Neural progenitor cell (in vitro differentiated cells): ENCODE measurements around the gene PLEKHN1. TPM values are rescaled to one million over a fixed set of nuclear protein-coding genes. Genes with fewer than 3 reads are reported as not detected.

Experiments used
- DNase-seq: peaks from one replicate; pipeline ENCODE4 v3.0.0-alpha.2; 2016; ENCODE audit warnings: low spot score
- H2AFZ ChIP-seq: fragments of 200-600 bp; sonication (generic); replicated peaks from 2 replicates; pipeline ENCODE4 v1.6.1; 2016; ENCODE audit warnings: antibody characterized with exemption
- H3F3A ChIP-seq: fragments of 200-600 bp; sonication (generic); 2 replicates; pipeline ENCODE4 v1.6.1; 2016; ENCODE audit warnings: antibody characterized with exemption, low read depth
- H3K27ac ChIP-seq: fragments of 200-600 bp; sonication (generic); 2 replicates; pipeline ENCODE4 v1.5.1; 2016; ENCODE audit warnings: mild to moderate bottlenecking
- H3K27me3 ChIP-seq: fragments of 200-600 bp; sonication (generic); 2 replicates; pipeline ENCODE4 v1.6.1; 2016; ENCODE audit warnings: mild to moderate bottlenecking, moderate library complexity
- H3K36me3 ChIP-seq: fragments of 200-600 bp; sonication (generic); 2 replicates; pipeline ENCODE4 v1.5.1; 2016
- H3K4me1 ChIP-seq: fragments of 200-600 bp; sonication (generic); 2 replicates; pipeline ENCODE4 v1.6.1; 2016; ENCODE audit warnings: mixed run types
- H3K4me2 ChIP-seq: fragments of 200-600 bp; sonication (generic); 2 replicates; pipeline ENCODE4 v1.6.1; 2016
- H3K4me3 ChIP-seq: fragments of 200-600 bp; sonication (generic); 2 replicates; pipeline ENCODE4 v1.5.1; 2016
- H3K79me2 ChIP-seq: fragments of 200-600 bp; sonication (generic); 2 replicates; pipeline ENCODE4 v1.6.1; 2016; ENCODE audit warnings: low read depth
- H3K9ac ChIP-seq: fragments of 200-600 bp; sonication (generic); 2 replicates; pipeline ENCODE4 v1.6.1; 2016
- H3K9me3 ChIP-seq: fragments of 200-600 bp; sonication (generic); 2 replicates; pipeline ENCODE4 v1.5.1; 2016; ENCODE audit warnings: low read depth
- H4K20me1 ChIP-seq: fragments of 200-600 bp; sonication (generic); 2 replicates; pipeline ENCODE4 v1.6.1; 2016; ENCODE audit warnings: low read depth
- H3K27ac Mint-ChIP-seq: 3 replicates; pipeline ENCODE4 v1.8.0; 2021; ENCODE audit warnings: mixed read lengths
- H3K27me3 Mint-ChIP-seq: 2 replicates; pipeline ENCODE4 v1.8.0; 2022; ENCODE audit warnings: low read depth, mild to moderate bottlenecking, inconsistent platforms, moderate library complexity, mixed read lengths; ENCODE audit not compliant: insufficient read depth
- H3K36me3 Mint-ChIP-seq: 3 replicates; pipeline ENCODE4 v1.8.0; 2021; ENCODE audit warnings: mixed read lengths
- H3K4me1 Mint-ChIP-seq: 3 replicates; pipeline ENCODE4 v1.8.0; 2021; ENCODE audit warnings: mixed read lengths
- H3K4me3 Mint-ChIP-seq: 3 replicates; pipeline ENCODE4 v1.8.0; 2021; ENCODE audit warnings: mild to moderate bottlenecking, moderate library complexity, mixed read lengths
- H3K9me3 Mint-ChIP-seq: 3 replicates; pipeline ENCODE4 v1.8.0; 2020; ENCODE audit warnings: mixed read lengths
- EZH2 ChIP-seq: fragments of 200-600 bp; sonication (generic); IDR thresholded peaks from 2 replicates; pipeline ENCODE4 v1.6.1; 2017; ENCODE audit warnings: antibody characterized with exemption, mild to moderate bottlenecking, moderate library complexity
- EZH2phosphoT487 ChIP-seq: fragments of 200-600 bp; sonication (generic); IDR thresholded peaks from 2 replicates; pipeline ENCODE4 v1.6.1; 2017; ENCODE audit warnings: antibody characterized with exemption
- total RNA-seq: library from RNA; depleted of rRNA; stranded (reverse); fragments of >200 nt; gene quantifications from 2 replicates; pipeline ENCODE4 v1.2.3, GENCODE V29; 2015; ENCODE audit warnings: low replicate concordance
- TF ChIP-seq, protein P1 (sequence below): fragments of 200-600 bp; sonication (generic); IDR thresholded peaks from 2 replicates; pipeline ENCODE4 v1.5.1; 2017; ENCODE audit warnings: antibody characterized with exemption, mild to moderate bottlenecking

The PLEKHN1 gene
- total RNA-seq, 1 donor from 2014 or later: not detected

DNA sequence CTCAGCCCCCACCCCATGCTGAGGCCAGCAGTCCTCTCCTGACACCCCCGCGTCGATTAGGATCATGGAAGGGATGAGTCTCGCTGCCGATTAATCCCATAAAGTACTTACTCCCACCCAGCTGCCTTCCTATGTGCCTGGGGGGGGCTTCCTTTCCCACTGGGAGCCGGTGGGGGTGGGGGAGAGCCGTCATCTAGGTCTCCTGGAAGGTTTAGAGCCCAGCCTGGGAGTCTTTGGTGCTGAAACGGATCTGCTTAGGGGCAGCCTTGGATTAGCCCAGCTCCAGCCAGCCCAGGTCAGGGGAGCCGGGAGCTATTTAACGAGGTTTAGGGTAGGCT is 32.7 kb upstream of the PLEKHN1 start:
- TF ChIP-seq EZH2 (no peak), EZH2phosphoT487 (no peak)
- TF ChIP-seq, protein P1, sequence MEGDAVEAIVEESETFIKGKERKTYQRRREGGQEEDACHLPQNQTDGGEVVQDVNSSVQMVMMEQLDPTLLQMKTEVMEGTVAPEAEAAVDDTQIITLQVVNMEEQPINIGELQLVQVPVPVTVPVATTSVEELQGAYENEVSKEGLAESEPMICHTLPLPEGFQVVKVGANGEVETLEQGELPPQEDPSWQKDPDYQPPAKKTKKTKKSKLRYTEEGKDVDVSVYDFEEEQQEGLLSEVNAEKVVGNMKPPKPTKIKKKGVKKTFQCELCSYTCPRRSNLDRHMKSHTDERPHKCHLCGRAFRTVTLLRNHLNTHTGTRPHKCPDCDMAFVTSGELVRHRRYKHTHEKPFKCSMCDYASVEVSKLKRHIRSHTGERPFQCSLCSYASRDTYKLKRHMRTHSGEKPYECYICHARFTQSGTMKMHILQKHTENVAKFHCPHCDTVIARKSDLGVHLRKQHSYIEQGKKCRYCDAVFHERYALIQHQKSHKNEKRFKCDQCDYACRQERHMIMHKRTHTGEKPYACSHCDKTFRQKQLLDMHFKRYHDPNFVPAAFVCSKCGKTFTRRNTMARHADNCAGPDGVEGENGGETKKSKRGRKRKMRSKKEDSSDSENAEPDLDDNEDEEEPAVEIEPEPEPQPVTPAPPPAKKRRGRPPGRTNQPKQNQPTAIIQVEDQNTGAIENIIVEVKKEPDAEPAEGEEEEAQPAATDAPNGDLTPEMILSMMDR: no peak
- Mint-ChIP-seq H3K4me3 (no peak overlapping the region), H3K4me1 (peaks cover 29% of the 10 kb centered on the region), H3K27ac (no peak overlapping the region), H3K9me3 (peaks cover 2% of the 10 kb centered on the region), H3K27me3 (peaks cover 42% of the 10 kb centered on the region), H3K36me3 (no peaks in the 10 kb centered on the region)
- H3K4me2 ChIP-seq: no peak overlapping the region
- no peak overlapping the region for H2AFZ ChIP-seq
- peaks cover 9% of the 10 kb centered on the region for H3F3A ChIP-seq
- peaks cover 12% of the 10 kb centered on the region for H3K4me1 ChIP-seq
- DNase-seq: peak; percentile 49
- no peak overlapping the region for H3K4me3 ChIP-seq
- no peaks in the 10 kb centered on the region for H3K9me3 ChIP-seq
- H3K79me2 ChIP-seq: no peaks in the 10 kb centered on the region
- H4K20me1 ChIP-seq: peaks cover 60% of the 10 kb centered on the region
- no peak overlapping the region for H3K27ac ChIP-seq
- no peaks in the 10 kb centered on the region for H3K36me3 ChIP-seq
- H3K27me3 ChIP-seq: peaks cover 93% of the 10 kb centered on the region
- no peak overlapping the region for H3K9ac ChIP-seq

GRCh38 chr1:934991-935750 is 31.1 kb upstream of the PLEKHN1 start:
- Mint-ChIP-seq H3K27ac (no peak overlapping the region), H3K9me3 (peaks cover 2% of the 10 kb centered on the region), H3K4me1 (peaks cover 37% of the 10 kb centered on the region), H3K4me3 (peak overlapping the region; percentile 75), H3K27me3 (peaks cover 41% of the 10 kb centered on the region), H3K36me3 (no peaks in the 10 kb centered on the region)
- Histone ChIP-seq H3K79me2 (no peaks in the 10 kb centered on the region), H3K9ac (no peak overlapping the region), H4K20me1 (peaks cover 70% of the 10 kb centered on the region), H3K27ac (no peak overlapping the region), H3K4me3 (no peak overlapping the region), H3K4me1 (peaks cover 16% of the 10 kb centered on the region), H3F3A (peaks cover 9% of the 10 kb centered on the region), H2AFZ (no peak overlapping the region), H3K9me3 (no peaks in the 10 kb centered on the region), H3K4me2 (peak overlapping the region; percentile 65), H3K36me3 (no peaks in the 10 kb centered on the region), H3K27me3 (peaks cover 93% of the 10 kb centered on the region)
- TF ChIP-seq EZH2phosphoT487: no peak
- peak; percentile 80 for TF ChIP-seq EZH2
- TF ChIP-seq, protein P1: no peak
- no peak for DNase-seq

GRCh38 chr1:935751-936231 is 30.5 kb upstream of the PLEKHN1 start:
- H3K27ac ChIP-seq: no peak overlapping the region
- no peak overlapping the region for H3K9ac ChIP-seq
- peaks cover 39% of the 10 kb centered on the region for H3K4me1 Mint-ChIP-seq
- peak overlapping the region; percentile 3 for H3K4me3 ChIP-seq
- peak overlapping the region; percentile 58 for H3K4me3 Mint-ChIP-seq
- peak; percentile 84 for DNase-seq
- no peak overlapping the region for H3K27ac Mint-ChIP-seq
- H3K36me3 Mint-ChIP-seq: no peaks in the 10 kb centered on the region
- peak overlapping the region; percentile 65 for H3K4me2 ChIP-seq
- H4K20me1 ChIP-seq: peaks cover 70% of the 10 kb centered on the region
- H3K27me3 Mint-ChIP-seq: peaks cover 44% of the 10 kb centered on the region
- H3F3A ChIP-seq: peaks cover 14% of the 10 kb centered on the region
- no peaks in the 10 kb centered on the region for H3K36me3 ChIP-seq
- H3K9me3 ChIP-seq: no peaks in the 10 kb centered on the region
- peaks cover 2% of the 10 kb centered on the region for H3K9me3 Mint-ChIP-seq
- no peak overlapping the region for H2AFZ ChIP-seq
- TF ChIP-seq EZH2 (peak; percentile 84), EZH2phosphoT487 (peak; percentile 70)
- TF ChIP-seq, protein P1: no peak
- H3K27me3 ChIP-seq: peaks cover 93% of the 10 kb centered on the region
- H3K79me2 ChIP-seq: no peaks in the 10 kb centered on the region
- H3K4me1 ChIP-seq: peaks cover 21% of the 10 kb centered on the region
